ENCODE data around the gene DRAXIN.
A peak's percentile ranks its signal among the peaks of the same experiment; 100 is the strongest.

The DRAXIN gene

DNA sequence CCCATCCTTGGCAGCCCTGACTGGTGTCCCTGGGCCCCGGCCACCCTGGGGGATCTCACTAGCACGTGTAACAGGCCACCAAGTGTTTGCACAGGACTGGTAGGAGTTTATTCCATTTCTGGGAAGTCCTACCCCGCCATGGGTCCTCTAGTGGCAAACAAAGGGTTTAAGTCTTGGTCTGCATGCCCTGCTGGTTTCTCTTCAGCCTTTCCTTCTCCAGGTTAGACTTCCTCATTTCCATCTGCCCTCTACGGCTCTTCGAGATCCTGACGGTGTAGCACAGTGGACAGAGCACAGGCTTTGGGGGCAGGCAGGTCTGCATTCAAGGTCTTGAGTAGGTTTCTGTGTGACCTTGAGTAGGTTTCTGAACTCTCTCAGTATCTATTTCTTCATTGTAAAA lies 47.3 kb downstream of the DRAXIN start:
- no peak for DNase-seq

DNA sequence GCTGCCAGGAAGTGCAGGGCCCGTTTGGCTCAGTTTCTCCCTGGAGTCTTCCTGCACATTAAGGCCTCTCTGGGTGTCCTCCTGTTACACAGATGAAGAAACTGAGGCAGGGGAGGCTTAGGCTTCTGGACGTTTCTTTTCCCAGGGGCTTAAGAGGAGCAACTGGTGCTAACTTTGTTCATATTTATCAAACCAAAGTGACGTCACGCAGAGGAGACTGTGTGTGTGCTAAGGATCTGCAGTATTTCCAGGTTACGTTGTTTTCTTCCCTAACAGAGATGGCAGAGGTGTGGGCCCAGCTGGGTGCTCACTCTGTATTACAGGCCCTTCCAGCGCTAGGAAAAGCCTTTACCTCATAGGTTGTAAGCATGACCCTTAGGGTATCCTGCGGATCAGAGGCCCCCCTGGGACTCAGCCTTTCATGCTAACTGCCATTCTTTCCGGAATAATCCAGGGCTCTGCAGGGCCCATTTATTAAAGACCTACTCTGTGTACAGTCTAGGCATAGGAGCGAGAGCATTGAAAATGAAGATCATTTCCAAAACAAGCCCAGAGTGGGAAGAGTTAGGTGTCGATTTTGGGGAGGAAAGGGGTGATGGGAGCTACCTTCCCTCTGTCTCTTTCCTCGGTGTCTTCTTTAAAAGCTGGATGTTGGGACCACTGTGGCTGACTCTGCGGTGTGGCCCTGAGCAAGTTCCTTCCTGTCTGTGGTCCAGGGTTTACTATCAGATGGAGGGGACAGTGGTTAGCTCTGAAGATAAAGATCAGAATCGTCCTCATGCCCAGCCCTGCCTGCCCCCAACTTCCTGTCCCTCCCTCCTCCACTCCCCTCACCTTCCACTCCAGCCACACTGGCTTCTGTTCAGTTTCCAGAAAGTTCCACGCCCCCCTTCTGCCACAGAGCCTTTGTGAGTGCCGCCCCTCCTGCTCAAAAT lies 49.0 kb downstream of the DRAXIN start:
- no peak for DNase-seq

GRCh38 chr1:11741482-11741881 lies 50.0 kb downstream of the DRAXIN start:
- DNase-seq: no peak

- no peak for DNase-seq
Measured at GRCh38 chr1:11741919-11742558, 50.5 kb downstream of the DRAXIN start.

DNA sequence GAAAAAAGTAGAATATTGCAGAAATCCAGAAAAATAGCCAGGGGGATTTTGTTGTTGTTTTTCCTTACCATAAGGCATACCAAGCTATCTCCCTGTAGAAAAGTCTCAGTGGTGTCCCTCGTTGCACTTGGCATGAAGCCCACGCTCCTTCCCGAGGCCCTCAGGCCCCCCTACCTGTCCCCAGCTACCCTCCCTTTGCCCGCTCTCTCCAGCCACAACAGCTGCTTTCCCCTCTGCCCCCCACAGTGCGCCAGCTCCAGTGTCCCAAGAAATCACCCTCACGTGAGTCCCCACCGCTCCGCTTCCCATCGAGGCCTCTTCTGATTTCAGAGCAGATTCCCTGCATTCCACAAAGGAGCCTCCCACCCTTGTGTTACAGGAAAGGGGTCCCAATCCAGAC lies 52.8 kb downstream of the DRAXIN start:
- DNase-seq: no peak

DNA sequence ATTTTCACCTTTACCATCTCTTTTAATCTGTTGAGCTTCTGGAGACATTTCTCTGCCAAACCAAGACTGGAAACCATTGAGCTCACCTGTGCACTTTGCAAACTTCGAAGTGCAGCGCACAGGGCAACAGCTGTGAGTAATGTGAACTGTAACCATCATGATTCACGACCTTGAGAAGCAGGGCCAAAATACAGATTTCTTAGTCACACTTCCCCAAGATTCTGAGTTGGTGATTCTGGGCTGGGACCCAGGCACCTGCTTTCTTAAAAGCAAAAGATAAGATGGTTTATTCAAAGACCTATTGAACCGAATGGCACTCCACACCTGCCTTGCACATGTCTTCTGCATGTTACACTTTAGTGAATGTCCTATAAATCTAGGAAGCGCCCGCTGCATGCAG lies 54.6 kb downstream of the DRAXIN start:
- DNase-seq: no peak

- DNase-seq: no peak
Measured at GRCh38 chr1:11746795-11747487, 55.4 kb downstream of the DRAXIN start.

GRCh38 chr1:11748294-11749202 lies 57.0 kb downstream of the DRAXIN start:
- no peak for DNase-seq

- peak; percentile 15 for DNase-seq
Measured at GRCh38 chr1:11749203-11749689, 57.7 kb downstream of the DRAXIN start.

- no peak for DNase-seq
Measured at GRCh38 chr1:11749996-11750395, 58.5 kb downstream of the DRAXIN start.

DNA sequence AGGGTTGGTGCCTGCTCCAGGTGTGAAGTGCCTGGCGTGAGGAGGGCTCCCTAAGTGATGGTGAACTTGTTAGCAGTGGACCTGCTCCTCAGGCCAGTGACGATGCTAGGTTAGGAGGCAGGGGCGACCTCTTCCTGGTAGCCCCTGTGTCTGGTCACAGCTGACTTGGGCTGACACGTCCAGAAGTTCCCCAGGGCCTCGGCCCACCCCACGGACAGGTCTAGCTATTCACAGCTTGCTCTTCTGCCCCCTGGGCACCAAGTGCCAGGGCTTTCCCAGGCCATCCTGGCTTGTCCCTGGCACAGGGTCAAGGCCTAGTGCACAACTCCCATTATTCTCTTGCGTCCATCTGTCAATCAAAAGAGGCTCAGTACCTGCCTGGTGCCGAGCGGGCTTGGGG lies 59.6 kb downstream of the DRAXIN start:
- DNase-seq: no peak

GRCh38 chr1:11752359-11753088 lies 61.0 kb downstream of the DRAXIN start:
- DNase-seq: no peak

DNA sequence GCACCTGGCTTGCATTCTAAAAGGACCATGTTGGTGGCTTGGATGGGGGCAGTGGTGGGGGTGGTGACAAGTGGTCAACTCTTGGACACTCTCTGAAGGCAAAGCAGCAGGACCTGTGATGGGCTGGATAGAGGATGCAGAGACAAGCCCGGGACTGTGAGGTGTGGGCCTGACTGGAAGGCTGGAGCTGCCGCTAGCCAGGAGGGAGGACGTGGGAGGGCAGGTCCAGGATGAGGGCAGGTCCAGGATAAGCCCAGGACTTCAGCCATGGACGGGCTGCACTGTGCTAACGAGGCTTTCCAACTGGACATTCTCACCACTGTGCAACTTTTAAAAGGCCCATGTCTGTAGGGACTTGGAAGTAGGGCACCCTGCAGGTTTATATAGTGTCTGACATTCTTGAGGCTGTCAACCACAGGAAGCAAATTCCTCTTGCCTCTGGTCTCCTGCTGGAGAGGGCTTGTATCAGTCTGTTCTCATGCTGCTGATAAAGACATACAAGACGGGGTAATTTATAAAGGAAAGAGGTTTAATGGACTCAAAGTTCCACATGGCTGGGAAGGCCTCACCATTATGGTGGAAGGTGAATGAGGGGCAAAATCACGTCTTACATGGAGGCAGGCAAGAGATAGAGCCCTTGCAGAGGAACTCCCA lies 62.2 kb downstream of the DRAXIN start:
- DNase-seq: no peak

DNA sequence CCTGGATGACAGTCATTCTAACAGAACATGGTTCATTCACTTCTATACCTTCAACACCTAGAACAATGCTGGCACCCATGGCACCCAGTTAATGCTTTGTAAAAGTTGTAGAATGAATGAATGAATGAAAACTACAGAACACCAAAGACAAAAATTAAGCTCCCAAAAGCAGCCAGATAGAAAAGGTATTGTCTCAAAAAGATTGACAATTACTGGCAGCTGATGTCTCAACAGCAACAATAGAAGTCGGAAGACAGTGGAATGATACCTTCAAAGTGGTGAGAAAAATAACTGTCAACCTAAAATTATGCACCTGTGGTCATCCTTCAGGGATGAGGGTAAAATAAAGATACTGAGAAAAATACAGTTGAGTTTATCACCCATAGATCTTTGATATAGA lies 65.5 kb downstream of the DRAXIN start:
- no peak for DNase-seq

DNA sequence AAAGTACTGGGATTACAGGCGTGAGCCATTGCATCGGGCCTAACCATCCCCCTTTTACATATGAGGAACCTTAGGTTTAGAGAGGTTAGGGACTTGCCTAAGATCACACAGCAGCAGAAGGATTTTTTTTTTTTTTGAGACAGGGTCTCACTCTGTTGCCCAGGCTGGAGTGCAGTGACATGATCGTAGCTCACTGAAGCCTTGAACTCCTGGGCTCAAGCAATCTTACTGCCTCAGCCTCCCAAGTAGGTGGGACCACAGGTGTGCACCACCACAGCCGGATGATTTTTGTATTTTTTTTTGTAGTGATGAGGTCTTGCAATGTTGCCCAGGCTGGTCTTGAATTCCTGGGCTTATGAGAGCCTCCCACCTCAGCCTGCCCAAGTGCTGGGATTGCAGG lies 68.3 kb downstream of the DRAXIN start:
- no peak for DNase-seq

DNA sequence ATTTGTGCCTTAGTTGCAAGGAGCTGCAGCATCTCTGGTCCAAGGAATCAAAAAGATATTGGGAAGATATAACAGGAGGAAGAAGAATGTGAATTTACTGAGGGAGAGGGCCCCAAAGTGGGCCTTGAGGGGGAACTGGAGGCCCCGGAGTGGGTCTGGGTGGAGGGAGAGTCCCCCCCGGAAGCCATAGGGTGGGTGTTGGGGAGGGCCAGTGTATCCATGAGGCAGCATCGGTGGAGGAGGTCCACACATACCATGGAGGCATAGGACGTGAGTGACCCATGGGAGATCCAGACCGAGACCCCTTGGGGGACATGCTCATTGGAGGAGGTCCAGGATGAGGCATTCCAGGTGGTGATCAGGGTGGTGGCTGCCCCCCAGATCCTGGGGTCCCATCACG lies 69.8 kb downstream of the DRAXIN start:
- no peak for DNase-seq

DNA sequence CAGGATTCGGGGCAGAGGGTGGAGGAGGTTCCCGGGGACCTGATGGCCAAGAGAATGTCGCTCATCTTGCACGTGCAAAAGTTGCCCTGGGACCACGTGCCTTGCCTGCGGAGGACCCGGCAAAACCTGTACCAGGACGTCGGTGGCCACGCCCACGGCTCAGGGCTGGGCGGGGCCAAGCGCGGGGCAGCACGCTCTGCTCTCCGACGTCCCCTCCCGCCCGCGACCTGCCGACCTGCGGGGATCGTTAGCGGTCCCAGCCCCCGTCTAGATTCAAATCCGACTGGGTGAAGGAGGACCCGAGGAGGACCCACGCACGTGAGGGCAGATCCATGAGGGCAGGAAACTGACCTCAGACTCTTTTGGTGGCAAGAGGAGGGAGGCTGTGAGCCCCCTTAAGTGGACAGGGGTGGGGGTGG lies 70.5 kb downstream of the DRAXIN start, which contains the start of gene C1orf167:
Gene C1orf167, plus strand, starts transcription at position 206 of the 419 bp plus-strand sequence. CDS start 2,208 bp downstream, outside the sequence.
- no peak for DNase-seq

GRCh38 chr1:11764115-11764514 lies 72.6 kb downstream of the DRAXIN start:
- DNase-seq: no peak

DNA sequence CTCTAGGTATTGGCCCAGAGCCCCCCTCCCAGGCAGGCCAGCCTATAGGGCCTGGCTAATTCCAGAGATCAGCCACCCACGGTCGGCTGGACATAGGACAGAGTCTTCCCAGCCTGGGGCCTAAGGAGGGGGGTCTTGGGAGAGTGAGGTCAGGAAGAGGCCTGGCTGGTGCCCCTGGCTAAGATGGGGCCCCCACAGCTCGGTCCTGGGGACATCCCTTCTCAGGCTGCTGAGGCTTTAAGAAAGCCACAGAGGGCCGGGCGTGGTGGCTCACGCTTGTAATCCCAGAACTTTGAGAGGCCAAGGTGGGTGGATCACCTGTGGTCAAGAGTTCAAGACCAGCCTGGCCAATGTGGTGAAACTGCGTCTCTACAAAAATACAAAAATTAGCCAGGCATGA lies 73.0 kb downstream of the DRAXIN start:
- DNase-seq: no peak

GRCh38 chr1:11765661-11766428 lies 74.3 kb downstream of the DRAXIN start:
- DNase-seq: no peak
